ENCODE data around the gene VILL. TPM values are rescaled to one million over a fixed set of nuclear protein-coding genes. Genes with fewer than 3 reads are reported as not detected.
"Not testable (repeated sequence)": the region's sequence is repeated elsewhere in the genome, so short reads cannot be mapped to it uniquely, and the experiment has no call there.

VILL gene
- total RNA-seq, 2 donors from 2014 or later, result 3.4 to 5.9 TPM

- intact Hi-C loops (cut with DNase I), result loop anchor here in 1 of 2 donors (1.0 kb wide), 1 partner anchor 46 kb away; no protein-coding TSS in a partner anchor
- DNase-seq (ENCODE audit: low spot score), result no peak
Measured at GRCh38 chr3:37980462-37981347, 9.9 kb upstream of the VILL start.

- intact Hi-C loops (cut with DNase I), result loop anchor here in 1 of 2 donors (1.0 kb wide), 1 partner anchor 47 kb away; no protein-coding TSS in a partner anchor
Measured at GRCh38 chr3:37981348-37981664, 9.3 kb upstream of the VILL start.

GRCh38 chr3:37982331-37982730, 8.3 kb upstream of the VILL start:
- intact Hi-C loops (cut with DNase I), result no loop called here

More at GRCh38 chr3:37981348-37981664, 9.3 kb upstream of the VILL start:
- no peak for DNase-seq (ENCODE audit: low spot score)

GRCh38 chr3:37984051-37984450, 6.5 kb upstream of the VILL start:
- intact Hi-C loops (cut with DNase I), result no loop called here
- no peak for DNase-seq (ENCODE audit: low spot score)

More at GRCh38 chr3:37982331-37982730, 8.3 kb upstream of the VILL start:
- no peak for DNase-seq (ENCODE audit: low spot score)

- no peak for DNase-seq (ENCODE audit: low spot score)
- intact Hi-C loops (cut with DNase I), result no loop called here
Measured at GRCh38 chr3:37984596-37984995, 6.0 kb upstream of the VILL start.

GRCh38 chr3:37985637-37986320, 4.8 kb upstream of the VILL start:
- intact Hi-C loops (cut with DNase I), result no loop called here
- DNase-seq (ENCODE audit: low spot score), result no peak

- DNase-seq (ENCODE audit: low spot score), result no peak
- intact Hi-C loops (cut with DNase I), result no loop called here
Measured at GRCh38 chr3:37986479-37987314, 3.9 kb upstream of the VILL start.

GRCh38 chr3:37987315-37987697, 3.3 kb upstream of the VILL start:
- intact Hi-C loops (cut with DNase I), result no loop called here
- no peak for DNase-seq (ENCODE audit: low spot score)

- intact Hi-C loops (cut with DNase I), result no loop called here
- DNase-seq (ENCODE audit: low spot score), result no peak
Measured at GRCh38 chr3:37987751-37988179, 2.8 kb upstream of the VILL start.

- DNase-seq (ENCODE audit: low spot score); intact Hi-C loops (cut with DNase I): not testable (repeated sequence)
Measured at GRCh38 chr3:37988376-37988775, 2.2 kb upstream of the VILL start.

GRCh38 chr3:37988931-37989525, 1.6 kb upstream of the VILL start:
- intact Hi-C loops (cut with DNase I), result no loop called here
- no peak for DNase-seq (ENCODE audit: low spot score)

GRCh38 chr3:37989821-37990480, 635 bp upstream of the VILL start:
- intact Hi-C loops (cut with DNase I), result no loop called here
- no peak for DNase-seq (ENCODE audit: low spot score)

GRCh38 chr3:37991109-37991508, 523 bp downstream of the VILL start:
- intact Hi-C loops (cut with DNase I), result no loop called here
- DNase-seq (ENCODE audit: low spot score), result no peak

GRCh38 chr3:37991823-37992222, 1.2 kb downstream of the VILL start:
- intact Hi-C loops (cut with DNase I), result no loop called here
- no peak for DNase-seq (ENCODE audit: low spot score)

- no peak for DNase-seq (ENCODE audit: low spot score)
- intact Hi-C loops (cut with DNase I), result no loop called here
Measured at GRCh38 chr3:37992271-37993066, 1.9 kb downstream of the VILL start.

GRCh38 chr3:37993067-37993455, 2.5 kb downstream of the VILL start:
- intact Hi-C loops (cut with DNase I), result no loop called here
- DNase-seq (ENCODE audit: low spot score), result no peak

GRCh38 chr3:37993460-37993819, 2.9 kb downstream of the VILL start:
- intact Hi-C loops (cut with DNase I), result no loop called here
- DNase-seq (ENCODE audit: low spot score), result no peak

Measured in posterior vena cava (tissue), 2 donors.